Measurements from ENCODE around the gene DOCK2. TPM values are rescaled to one million over a fixed set of nuclear protein-coding genes. Genes with fewer than 3 reads are reported as not detected.
A peak's percentile ranks its signal among the peaks of the same experiment; 100 is the strongest.
"Not testable (repeated sequence)": the region's sequence is repeated elsewhere in the genome, so short reads cannot be mapped to it uniquely, and the experiment has no call there.

Gene DOCK2
- total RNA-seq, 1 donor from 2014 or later = 6.3 TPM

DNA sequence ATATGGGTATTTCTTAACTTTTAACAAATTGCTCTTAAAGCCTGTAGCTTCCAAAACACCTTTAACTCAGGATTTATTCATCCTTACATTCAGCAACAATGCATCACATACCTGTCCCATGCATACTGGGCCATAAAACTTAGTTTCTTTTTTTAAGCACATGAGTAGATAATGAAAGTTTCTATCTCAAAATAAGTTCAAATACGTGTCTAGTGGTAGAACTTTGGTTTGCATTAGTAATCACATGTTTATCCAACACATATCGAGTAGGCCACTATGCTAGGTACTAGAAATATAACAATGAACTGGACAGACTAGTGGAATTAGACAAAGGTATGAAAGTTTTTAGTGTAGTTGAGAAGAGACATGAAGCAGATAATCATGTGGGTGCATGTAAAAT lies 99.6 kb downstream of the DOCK2 start:
- DNase-seq (no peak), ATAC-seq (ENCODE audit: poor library complexity) (no peak)
- intact Hi-C loops (cut with DNase I) = no loop called here

DNA sequence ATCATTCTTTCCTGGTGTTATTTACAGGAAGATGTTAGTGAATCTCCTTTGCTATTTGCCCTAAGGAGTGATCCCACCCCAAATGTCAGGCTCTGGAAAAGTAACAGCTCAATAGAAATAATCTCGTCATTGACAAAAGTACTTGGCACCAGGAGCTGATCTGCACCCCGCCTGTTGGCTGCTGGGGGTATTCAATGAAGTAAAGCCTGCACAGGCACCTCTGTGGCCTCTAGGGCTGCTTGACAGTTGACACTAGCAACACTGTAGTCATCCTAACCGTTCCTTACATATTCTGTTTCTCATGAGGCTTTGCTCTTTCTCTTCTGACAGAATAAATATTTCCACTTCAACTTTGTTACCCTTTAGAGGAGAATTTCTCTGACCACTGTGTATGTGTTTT lies 103.4 kb downstream of the DOCK2 start:
- ATAC-seq (ENCODE audit: poor library complexity) (no peak), DNase-seq (no peak)
- intact Hi-C loops (cut with DNase I) = no loop called here

DNA sequence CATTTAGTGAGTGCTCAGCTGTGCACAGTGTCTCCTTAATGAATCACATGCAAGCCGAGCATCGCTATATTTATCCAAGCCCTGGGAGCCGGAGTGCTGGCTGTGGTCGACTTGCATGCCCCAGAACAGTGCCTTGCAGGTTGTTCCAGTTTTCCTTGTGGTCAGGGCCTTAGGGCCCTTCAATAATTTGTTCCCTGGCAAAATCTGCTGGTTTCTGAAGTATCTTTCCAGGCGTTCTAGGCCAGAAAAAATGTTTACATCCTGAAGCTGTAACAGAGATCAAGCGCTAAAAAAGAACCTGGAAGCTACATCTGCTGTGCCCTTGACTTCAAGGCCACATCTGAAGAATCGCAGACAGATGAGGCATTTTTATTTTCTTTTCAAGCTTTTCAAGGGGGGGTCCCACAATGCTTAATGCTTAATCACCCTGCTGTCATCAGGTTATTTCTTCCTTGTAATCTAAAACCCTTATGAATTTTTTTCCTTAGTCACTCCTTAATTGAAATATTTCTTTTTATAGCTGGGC lies 105.8 kb downstream of the DOCK2 start:
- intact Hi-C loops (cut with DNase I) = no loop called here
- DNase-seq = no peak
- ATAC-seq (ENCODE audit: poor library complexity) = peak; percentile 84

DNA sequence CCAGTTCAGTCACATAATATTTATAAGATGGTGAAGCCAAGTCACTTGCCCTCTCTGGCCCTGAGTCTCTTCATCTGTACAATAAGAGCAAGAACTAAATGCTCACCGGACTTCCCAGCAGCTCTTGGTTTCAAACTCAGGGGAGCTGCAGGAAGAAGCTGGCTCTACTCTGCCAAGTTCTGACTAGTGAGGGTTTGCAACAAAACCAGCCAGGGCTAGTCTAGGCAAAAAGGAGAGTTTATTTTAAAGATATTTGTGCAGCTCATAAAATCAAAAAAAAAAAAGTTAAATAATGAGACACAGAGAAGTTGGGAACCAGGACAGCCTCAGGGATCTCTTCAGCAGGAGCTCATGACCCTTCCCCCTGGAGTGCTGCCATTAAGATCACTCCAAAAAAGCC lies 107.3 kb downstream of the DOCK2 start:
- no peak for DNase-seq
- intact Hi-C loops (cut with DNase I) = no loop called here
- ATAC-seq (ENCODE audit: poor library complexity) = no peak

DNA sequence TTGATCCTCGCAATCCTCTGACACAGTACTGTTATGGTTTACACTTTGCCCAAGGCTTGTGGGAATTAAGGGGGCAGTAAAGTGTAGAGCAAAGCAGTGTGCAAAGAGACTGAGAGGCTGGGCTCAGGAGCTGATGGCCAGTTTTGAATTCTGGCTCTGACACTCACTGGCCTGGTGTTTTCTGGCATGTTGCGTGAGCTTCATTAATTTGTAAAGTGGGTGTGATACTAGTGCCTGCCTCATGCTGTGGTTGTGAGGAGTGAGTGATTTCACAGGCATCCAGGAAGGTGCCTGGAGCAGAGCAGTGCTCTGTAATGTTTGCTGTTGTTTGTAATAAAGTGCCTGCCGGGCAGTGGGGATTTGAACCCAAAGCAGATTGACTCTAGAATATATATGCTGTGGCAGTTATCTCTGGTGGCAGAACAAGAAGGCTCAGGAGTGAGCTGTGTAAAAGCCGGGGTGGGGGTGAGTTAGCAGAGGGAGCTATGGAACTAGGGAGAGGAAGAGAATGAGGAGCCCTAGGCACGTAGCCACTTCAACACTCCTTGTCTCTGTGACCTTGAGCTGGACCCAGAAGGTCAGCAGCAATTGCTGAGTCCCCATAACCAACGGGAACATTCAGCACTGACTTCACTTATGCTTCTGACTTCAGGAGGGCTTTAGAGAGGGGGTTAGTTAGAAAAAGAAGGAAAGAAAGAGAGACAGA lies 108.5 kb downstream of the DOCK2 start:
- DNase-seq (no peak), ATAC-seq (ENCODE audit: poor library complexity) (peak; percentile 40)
- intact Hi-C loops (cut with DNase I) = no loop called here

DNA sequence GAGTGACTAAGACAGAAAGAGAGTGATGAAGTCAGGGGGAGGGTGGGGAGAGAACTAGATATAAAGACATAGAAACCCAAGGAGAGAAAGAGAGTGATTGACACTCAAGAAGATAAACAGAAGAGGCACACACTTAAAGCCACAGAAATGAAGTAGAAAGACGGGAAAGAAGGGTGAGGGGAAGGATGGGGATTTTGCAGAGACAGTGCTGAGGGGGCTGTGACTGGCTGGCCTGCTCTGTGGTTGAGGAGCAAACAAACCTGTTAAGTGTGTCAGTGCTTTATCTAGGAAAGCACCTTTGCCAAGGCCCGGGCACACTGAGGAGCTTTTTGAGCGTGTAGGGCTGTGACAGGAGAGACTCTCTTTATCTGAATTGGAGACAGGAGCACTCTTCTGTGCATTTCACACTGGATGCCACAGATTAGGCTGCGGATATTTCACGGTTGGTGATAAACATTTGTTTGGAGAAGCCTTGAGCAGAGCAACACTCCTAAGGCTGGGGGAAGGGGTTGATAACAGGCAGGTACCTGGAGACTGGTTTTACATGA lies 109.1 kb downstream of the DOCK2 start:
- ATAC-seq (ENCODE audit: poor library complexity) (no peak), DNase-seq (no peak)
- intact Hi-C loops (cut with DNase I) = no loop called here

DNA sequence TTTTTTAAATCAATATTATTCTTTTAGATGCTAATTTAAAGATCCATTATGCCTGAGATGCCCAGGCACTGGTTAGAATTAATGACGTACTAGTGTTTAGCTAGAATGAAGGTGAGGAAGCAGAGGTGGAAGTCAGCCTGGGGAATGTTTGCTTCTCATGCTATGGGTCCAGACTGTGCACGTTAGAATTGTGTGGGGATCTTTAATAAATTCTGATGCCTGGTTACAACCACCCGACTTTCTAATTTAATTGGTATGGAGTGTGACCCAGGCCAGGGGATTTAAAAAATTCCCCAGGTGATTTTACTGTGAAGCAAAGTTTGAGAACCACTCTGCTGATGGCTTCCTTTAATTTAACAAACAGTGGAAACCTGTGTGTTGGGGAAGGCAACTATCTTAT lies 111.1 kb downstream of the DOCK2 start:
- no peak for DNase-seq
- intact Hi-C loops (cut with DNase I) = no loop called here
- no peak for ATAC-seq (ENCODE audit: poor library complexity)

DNA sequence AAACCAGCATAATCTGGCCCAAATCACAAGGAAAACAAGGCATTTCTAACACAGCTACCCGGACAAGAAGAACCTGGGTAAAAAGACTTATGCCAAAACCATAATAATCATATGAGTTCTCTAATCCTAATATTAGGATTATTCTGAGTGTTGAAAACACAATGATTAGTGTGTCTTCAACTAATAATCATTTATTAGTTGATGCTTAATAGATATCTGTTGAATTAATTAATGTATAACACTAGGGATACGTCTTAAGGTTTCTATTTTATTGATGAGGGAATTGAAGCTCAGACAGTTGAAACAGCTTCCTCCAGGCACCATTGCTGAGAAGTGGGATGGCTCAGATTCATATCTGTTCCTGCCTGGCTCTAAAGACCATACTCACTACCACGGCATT lies 112.2 kb downstream of the DOCK2 start:
- intact Hi-C loops (cut with DNase I) = no loop called here
- DNase-seq (no peak), ATAC-seq (ENCODE audit: poor library complexity) (no peak)

DNA sequence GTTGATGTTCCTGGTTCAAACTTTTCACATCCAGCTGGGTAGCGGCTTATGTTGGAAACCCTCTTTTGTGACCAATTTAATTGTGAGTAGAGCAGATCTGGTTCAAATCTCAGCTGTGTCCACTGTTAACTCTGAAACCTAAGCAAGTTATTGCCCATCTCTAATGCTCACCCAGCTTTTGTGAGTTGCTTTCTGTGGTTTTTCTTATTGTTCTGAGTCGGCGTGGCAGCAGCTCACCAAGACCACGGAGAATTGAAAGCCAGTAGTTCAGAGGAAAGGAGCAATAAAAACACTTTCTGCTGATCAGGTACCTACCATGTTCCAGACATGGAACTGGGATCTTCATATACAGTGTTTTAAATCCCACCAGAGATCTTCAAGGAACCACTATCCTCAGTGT lies 114.4 kb downstream of the DOCK2 start:
- DNase-seq (no peak), ATAC-seq (ENCODE audit: poor library complexity) (no peak)
- intact Hi-C loops (cut with DNase I) = no loop called here

DNA sequence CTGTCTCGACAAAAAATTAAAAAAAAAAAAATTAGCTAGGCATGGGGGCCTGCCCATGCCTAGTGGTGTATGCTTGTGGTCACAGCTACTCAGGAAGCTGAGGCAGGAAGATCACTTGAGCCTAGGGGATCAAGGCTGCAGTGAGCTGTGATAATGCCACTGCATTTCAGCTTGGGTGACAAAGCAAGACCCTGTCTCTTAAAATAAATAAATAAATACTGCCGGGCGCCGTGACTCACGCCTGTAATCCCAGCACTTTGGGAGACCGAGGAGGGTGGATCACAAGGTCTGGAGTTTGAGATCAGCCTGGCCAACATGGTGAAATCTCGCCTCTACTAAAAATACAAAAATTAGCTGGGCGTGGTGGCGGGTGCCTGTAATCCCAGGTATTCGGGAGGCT lies 115.5 kb downstream of the DOCK2 start:
- DNase-seq; intact Hi-C loops (cut with DNase I); ATAC-seq (ENCODE audit: poor library complexity): not testable (repeated sequence)

DNA sequence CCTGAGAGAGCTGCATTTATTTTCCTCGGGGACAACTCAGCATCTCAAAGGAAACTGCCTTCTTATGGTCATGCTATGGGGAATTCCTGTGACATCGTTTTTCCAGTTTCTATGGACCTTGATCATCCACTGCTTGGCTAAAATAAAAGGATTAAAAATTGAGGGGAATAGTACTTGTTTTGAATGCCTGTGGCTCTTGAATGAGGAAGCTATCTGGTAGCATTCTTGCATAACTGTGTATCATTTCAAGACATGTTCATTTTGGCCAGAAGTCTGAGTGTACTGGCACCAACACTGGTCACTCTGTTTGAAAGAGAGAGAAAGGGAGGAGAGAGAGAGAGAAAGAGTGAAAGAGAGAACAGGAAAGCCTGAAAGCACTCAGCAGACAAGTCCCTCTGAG lies 116.7 kb downstream of the DOCK2 start:
- ATAC-seq (ENCODE audit: poor library complexity) (peak; percentile 84), DNase-seq (no peak)
- intact Hi-C loops (cut with DNase I) = no loop called here

DNA sequence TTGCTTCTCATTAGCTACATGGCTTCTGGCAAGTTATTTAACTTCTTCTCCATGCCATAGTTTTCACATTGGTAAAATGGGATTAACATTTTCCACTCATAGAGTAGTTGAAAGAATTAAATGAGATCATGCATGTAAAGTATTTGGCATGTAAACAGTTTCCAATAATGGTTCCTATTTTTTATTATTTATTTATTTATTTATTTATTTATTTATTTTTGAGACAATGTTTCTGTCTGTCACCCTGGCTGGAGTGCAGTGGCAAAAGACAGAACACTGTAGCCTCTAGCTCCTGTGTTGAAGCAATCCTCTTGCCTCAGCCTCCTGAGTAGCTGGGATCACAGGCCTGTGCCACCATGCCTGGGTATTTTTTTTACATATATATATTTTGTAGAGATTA lies 117.7 kb downstream of the DOCK2 start:
- intact Hi-C loops (cut with DNase I) = no loop called here
- DNase-seq (no peak), ATAC-seq (ENCODE audit: poor library complexity) (no peak)

DNA sequence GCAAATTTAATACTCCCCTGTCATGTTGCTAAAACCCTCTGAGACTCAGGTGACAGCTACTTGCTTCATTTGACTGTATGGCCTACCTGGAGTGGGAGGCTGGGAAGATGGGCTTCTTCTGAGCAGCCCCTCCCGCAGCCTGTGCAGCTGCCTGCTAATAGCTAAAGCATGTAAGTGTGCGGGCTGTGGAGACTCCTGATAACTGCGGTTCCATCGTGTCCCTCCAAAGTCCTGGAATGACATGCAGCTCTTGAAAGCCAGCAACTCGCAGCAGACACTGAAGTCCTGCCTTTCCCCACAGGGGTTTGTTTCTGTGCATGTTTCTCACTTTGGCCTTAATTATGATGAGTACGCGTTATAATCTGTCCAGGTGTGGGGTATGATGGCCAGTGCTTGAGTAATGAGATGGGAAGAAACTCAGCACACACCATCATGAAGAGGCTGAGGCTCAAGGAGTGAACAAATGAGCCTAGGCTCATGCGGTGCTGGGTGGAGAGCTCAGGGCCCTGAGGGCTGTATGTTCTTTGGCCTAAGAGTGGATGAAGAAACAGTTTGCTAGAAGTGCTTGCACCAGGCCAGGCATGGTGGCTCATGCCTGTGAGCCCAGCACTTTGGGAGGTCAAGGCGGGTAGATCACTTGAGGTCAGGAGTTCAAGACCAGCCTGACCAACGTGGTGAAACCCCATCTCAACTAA lies 119.1 kb downstream of the DOCK2 start:
- intact Hi-C loops (cut with DNase I) = no loop called here
- no peak for ATAC-seq (ENCODE audit: poor library complexity)
- no peak for DNase-seq

DNA sequence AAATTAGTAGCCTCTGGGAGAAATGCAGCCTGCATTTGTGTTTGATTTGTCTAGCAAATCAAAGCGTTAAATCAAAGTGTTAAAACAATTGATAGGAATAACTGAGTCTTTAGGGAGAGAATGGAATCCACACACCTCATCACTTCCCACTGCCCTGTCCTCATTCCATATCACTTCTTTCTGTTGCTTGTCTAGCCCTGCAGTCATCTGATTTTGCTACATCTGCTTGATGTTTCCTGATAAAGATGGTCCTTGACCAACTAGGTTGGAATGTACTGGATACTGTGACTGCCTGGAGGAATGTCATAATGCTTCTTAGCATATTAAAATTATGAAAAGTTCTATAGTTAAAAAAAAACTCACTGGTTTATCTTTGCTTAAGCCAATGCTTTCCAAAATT lies 119.9 kb downstream of the DOCK2 start:
- DNase-seq (no peak), ATAC-seq (ENCODE audit: poor library complexity) (no peak)
- intact Hi-C loops (cut with DNase I) = no loop called here

DNA sequence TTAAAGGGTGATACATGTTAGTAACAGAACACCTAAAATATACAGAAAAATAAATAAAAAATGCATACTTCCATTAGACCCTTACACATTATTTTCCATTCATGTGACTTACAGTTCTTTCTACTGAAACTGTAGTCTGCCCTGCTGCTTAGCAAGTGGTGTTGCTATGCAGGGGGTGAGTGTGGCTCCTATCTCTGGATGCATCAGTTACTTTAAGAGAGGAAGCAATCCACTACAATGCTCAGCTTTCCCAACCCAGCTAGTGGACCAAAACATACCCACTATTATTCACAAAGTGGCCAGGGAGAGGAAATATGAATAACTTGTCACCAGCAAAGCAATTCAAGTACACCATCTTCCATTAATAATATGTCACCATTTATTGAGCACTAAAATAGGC lies 121.8 kb downstream of the DOCK2 start:
- intact Hi-C loops (cut with DNase I) = no loop called here
- no peak for DNase-seq
- ATAC-seq (ENCODE audit: poor library complexity) = no peak

DNA sequence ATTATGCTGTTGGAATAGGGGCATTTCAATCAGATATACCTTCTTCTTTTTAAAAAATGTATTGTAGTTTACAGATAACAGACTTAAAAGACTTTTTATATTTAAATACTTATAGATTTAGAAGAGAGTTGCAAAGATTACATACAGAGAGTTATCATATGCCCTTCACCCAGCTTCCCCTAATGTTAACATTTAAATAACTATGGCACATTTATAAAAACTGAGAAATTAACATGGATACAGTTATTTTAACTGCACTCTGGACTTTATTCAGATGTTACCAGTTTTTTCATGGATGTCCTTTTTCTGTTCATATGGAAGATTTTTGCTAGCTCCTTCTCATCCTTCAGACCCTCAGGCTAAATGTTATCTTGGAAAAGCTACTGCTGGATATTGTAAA lies 123.2 kb downstream of the DOCK2 start:
- DNase-seq (no peak), ATAC-seq (ENCODE audit: poor library complexity) (no peak)
- intact Hi-C loops (cut with DNase I) = no loop called here

DNA sequence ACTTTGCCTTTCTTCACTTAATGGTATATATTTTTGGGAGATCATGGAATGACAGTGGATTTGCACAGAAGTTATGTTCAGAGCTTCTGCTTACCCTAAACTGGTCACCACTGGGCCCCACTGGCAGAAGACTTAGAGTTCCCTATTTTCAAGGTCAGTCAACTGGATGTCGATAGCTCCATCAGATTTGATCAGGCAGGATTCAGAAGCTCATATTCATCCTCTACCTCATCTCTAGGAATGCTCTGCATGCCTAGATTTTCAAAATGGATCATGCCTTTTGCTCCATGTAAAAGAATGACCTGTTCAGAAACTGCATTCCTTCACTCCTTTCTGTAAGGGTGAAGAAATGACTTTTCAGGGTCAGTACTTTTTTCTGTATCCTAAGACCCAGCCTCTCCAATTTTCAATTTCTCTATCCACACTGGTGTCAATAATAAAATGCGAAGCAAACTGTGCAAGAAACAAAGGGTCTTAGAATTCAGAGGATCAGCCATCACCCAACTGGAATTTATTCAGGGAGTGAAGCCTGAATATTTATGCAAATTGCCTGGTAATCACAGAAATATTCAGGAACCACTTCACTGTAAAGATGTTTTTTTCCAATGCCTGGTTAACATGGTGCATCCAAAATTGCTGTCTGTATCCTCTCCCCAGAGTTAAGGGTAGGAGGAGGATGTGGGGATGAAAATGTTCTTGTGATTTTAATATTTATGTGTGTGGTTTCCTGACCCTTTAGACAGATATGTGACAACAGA lies 125.4 kb downstream of the DOCK2 start:
- intact Hi-C loops (cut with DNase I) = no loop called here
- no peak for DNase-seq
- ATAC-seq (ENCODE audit: poor library complexity) = no peak

DNA sequence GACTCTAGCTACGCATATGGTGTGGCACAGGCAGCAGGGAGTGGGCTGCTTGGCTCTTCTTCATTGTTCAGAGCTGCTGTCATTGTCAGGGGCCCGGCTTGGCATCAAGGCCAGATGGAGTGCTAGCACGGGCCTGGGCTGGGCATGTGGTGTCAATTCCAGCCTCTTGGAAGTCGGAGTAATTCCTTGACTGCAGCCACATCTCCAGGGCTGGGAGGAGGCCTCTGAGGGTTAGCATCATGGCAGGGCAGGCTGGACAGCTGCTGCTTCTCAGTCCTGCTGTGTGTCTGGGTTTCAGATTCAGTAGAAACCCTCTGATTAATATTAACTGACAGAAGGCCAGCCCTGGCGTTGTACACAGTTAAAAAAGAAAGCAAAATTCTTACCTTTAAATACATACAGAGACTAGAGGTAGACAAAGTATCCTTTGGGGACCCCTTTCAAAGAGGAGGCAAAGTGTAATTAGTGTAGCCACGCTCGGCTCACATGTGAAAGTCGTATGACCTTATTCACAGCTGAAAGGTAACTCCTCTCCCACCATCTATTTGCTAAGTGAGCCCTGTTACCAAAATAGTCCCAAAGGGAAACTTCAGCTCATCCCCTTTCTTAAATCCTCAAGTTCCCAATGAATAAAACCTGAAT lies 126.4 kb downstream of the DOCK2 start:
- intact Hi-C loops (cut with DNase I) = no loop called here
- peak; percentile 41 for ATAC-seq (ENCODE audit: poor library complexity)
- DNase-seq = no peak

DNA sequence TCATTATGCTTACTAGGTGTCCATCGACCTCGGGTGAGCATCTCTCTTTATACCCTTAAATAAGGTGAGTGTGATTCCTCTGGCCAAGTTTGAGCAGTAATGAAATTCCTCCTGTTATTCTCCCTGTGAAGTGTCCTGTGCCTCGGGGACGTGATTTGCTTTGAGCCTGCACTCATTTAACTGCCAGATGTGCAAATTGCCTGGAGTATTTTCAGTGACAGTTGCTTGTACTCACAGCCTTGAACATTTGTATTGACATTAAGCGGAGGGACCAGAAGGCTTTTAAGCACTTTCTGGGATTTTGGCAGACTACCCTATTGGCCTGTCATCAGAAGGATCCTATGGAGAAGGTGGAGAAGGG lies 126.9 kb downstream of the DOCK2 start:
- intact Hi-C loops (cut with DNase I) = no loop called here
- no peak for DNase-seq
- ATAC-seq (ENCODE audit: poor library complexity) = peak; percentile 33

Data from Right ventricle myocardium superior (tissue), 1 donor.